ELR (cell line): Measurements from ENCODE around the gene MRPL53.
"Not testable (repeated sequence)": the region's sequence is repeated elsewhere in the genome, so short reads cannot be mapped to it uniquely, and the experiment has no call there.

Experiments
- DNase-seq: peaks from one replicate; pipeline ENCODE4 v3.0.0-alpha.2; 2015; ENCODE audit warnings: low read depth

MRPL53 gene

GRCh38 chr2:74450570-74451190 lies 21.8 kb downstream of the MRPL53 start:
- DNase-seq = no peak

- peak; percentile 65 for DNase-seq
Measured at GRCh38 chr2:74448771-74449170, 23.7 kb downstream of the MRPL53 start.

GRCh38 chr2:74447230-74447999 lies 25.1 kb downstream of the MRPL53 start:
- DNase-seq = no peak

GRCh38 chr2:74444498-74445318 lies 27.8 kb downstream of the MRPL53 start:
- no peak for DNase-seq

GRCh38 chr2:74442483-74443297 lies 29.8 kb downstream of the MRPL53 start:
- DNase-seq = not testable (repeated sequence)

- no peak for DNase-seq
Measured at GRCh38 chr2:74441690-74442482, 30.6 kb downstream of the MRPL53 start, which contains the start of gene RTKN. TSS of gene RTKN (minus strand) at chr2:74441937. CDS start at chr2:74441816, 121 bp downstream.

GRCh38 chr2:74441170-74441689 lies 31.2 kb downstream of the MRPL53 start:
- no peak for DNase-seq

- DNase-seq = peak; percentile 83
Measured at GRCh38 chr2:74440378-74441169, 31.9 kb downstream of the MRPL53 start.

- DNase-seq = peak; percentile 66
Measured at GRCh38 chr2:74439803-74440377, 32.6 kb downstream of the MRPL53 start.

- DNase-seq = no peak
Measured at GRCh38 chr2:74439373-74439772, 33.1 kb downstream of the MRPL53 start.

GRCh38 chr2:74438248-74438647 lies 34.2 kb downstream of the MRPL53 start:
- DNase-seq = no peak

GRCh38 chr2:74436848-74437695 lies 35.4 kb downstream of the MRPL53 start:
- no peak for DNase-seq

GRCh38 chr2:74436111-74436805 lies 36.2 kb downstream of the MRPL53 start:
- no peak for DNase-seq

- no peak for DNase-seq
Measured at GRCh38 chr2:74430502-74430901, 42.0 kb downstream of the MRPL53 start.

GRCh38 chr2:74429487-74430451 lies 42.7 kb downstream of the MRPL53 start:
- DNase-seq = no peak

- DNase-seq = no peak
Measured at GRCh38 chr2:74428675-74429074, 43.8 kb downstream of the MRPL53 start.

- DNase-seq = peak; percentile 53
Measured at GRCh38 chr2:74427551-74427950, 44.9 kb downstream of the MRPL53 start.
